Breast epithelium (tissue), 3 donors: ENCODE results near the gene MGAM2.

Experiments used
- POLR2A ChIP-seq: fragments of 450-650 bp; IDR thresholded peaks from one replicate; pipeline ENCODE4 v1.6.1; 2016; ENCODE audit warnings: antibody characterized with exemption, mild to moderate bottlenecking, moderate library complexity
- TF ChIP-seq, protein P1 (sequence below), 3 donors: fragments of 450-650 bp; IDR thresholded peaks; one replicate each; pipeline ENCODE4 v1.5.1; 2016 to 2017; ENCODE audit warnings: antibody characterized with exemption in 3 of 3, mild to moderate bottlenecking in 3 of 3, moderate library complexity in 3 of 3

DNA sequence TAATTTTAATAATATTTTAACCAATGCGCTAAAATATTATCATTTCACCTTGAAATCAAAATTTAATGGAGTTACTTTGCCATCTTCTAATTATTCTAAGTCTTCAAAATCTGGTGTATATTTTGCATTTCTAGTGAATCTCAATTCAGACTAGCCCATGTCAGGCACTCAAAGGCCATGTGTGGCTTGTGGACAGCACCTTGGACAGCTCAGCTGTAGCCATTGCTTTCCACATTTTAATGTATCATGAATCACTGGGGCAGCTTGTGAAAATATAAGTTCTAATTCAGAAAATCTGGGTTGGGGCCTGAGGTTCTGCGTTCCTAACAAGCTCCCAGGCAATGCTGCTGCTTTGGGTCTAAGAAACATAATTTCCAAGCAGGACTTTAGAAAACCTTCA lies 57.2 kb downstream of the MGAM2 start:
- TF ChIP-seq, protein P1, sequence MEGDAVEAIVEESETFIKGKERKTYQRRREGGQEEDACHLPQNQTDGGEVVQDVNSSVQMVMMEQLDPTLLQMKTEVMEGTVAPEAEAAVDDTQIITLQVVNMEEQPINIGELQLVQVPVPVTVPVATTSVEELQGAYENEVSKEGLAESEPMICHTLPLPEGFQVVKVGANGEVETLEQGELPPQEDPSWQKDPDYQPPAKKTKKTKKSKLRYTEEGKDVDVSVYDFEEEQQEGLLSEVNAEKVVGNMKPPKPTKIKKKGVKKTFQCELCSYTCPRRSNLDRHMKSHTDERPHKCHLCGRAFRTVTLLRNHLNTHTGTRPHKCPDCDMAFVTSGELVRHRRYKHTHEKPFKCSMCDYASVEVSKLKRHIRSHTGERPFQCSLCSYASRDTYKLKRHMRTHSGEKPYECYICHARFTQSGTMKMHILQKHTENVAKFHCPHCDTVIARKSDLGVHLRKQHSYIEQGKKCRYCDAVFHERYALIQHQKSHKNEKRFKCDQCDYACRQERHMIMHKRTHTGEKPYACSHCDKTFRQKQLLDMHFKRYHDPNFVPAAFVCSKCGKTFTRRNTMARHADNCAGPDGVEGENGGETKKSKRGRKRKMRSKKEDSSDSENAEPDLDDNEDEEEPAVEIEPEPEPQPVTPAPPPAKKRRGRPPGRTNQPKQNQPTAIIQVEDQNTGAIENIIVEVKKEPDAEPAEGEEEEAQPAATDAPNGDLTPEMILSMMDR (IDR thresholded peaks at IDR 0.05): no peak
- no peak for TF ChIP-seq POLR2A
